GM23338 (cell line): Measurements from ENCODE around the gene NPW.

Experiments used
- CREB1 ChIP-seq: fragments of 250-450 bp; sonication (Bioruptor Pico); IDR thresholded peaks from 2 replicates; pipeline ENCODE4 v1.5.0; 2020; ENCODE audit warnings: low read depth, mild to moderate bottlenecking, moderate library complexity
- CTCF ChIP-seq, 2 experiments: fragments of 200-600 bp in 1 of 2; sonication (generic) in 1 of 2; conservative IDR thresholded peaks; 2 replicates each; pipeline versions ENCODE4 v1.5.1 to v1.6.1; 2016 to 2017; ENCODE audit warnings: antibody characterized with exemption in 2 of 2, low read depth in 2 of 2, mild to moderate bottlenecking in 2 of 2, moderate library complexity in 1 of 2
- EZH2 ChIP-seq: fragments of 200-600 bp; sonication (generic); IDR thresholded peaks from one replicate; pipeline ENCODE4 v1.8.0; 2017; ENCODE audit warnings: antibody characterized with exemption, mild to moderate bottlenecking, low read depth; ENCODE audit not compliant: unreplicated experiment
- EZH2phosphoT487 ChIP-seq: fragments of 200-600 bp; sonication (generic); IDR thresholded peaks from one replicate; pipeline ENCODE4 v1.8.1; 2018; ENCODE audit warnings: antibody characterized with exemption; ENCODE audit not compliant: unreplicated experiment
- JUNB ChIP-seq: IDR thresholded peaks from one replicate; pipeline ENCODE4 v1.6.1; 2016; ENCODE audit warnings: antibody characterized with exemption; ENCODE audit not compliant: unreplicated experiment
- POLR2AphosphoS5 ChIP-seq: IDR thresholded peaks from 2 replicates; pipeline ENCODE4 v1.6.1; 2016; ENCODE audit warnings: antibody characterized with exemption, low read depth
- ZNF114 ChIP-seq: fragments of 250-450 bp; sonication (Bioruptor Pico); IDR thresholded peaks from 2 replicates; pipeline ENCODE4 v1.5.0; 2020; ENCODE audit warnings: mild to moderate bottlenecking, moderate library complexity

- no peak for TF ChIP-seq EZH2
- TF ChIP-seq CTCF (conservative IDR thresholded peaks at IDR 0.05; ENCODE audit: low read depth in 2 of 2), result no peak
- no peak for TF ChIP-seq EZH2phosphoT487
- TF ChIP-seq ZNF114 (CRISPR knock-in tag), result no peak
- no peak for TF ChIP-seq CREB1 (CRISPR knock-in tag)
- TF ChIP-seq POLR2AphosphoS5, result no peak
- TF ChIP-seq JUNB, result no peak
These were observed 44.0 kb upstream of the NPW start for GRCh38 chr16:1975432-1976215.
